Body of pancreas (tissue), 4 donors: ENCODE results near the gene GJB4. TPM values are rescaled to one million over a fixed set of nuclear protein-coding genes. Genes with fewer than 3 reads are reported as not detected.

Experiments used
- ATAC-seq: fragments of 150-250 bp; one replicate; pipeline ENCODE4 v1.9.1; 2016
- DNase-seq, 4 donors: peaks; one replicate each; pipeline ENCODE4 v3.0.0-alpha.2; 2019
- H3K27ac ChIP-seq, 4 donors: fragments of 200-600 bp; sonication (generic); 1 replicate in 3 of 4; 2 replicates in 1 of 4; pipeline versions ENCODE4 v1.5.1 to v1.6.1; 2016 to 2019; ENCODE audit warnings: mild to moderate bottlenecking in 1 of 4, mixed read lengths in 1 of 4, moderate library complexity in 1 of 4
- H3K27me3 ChIP-seq, 2 donors: fragments of 200-600 bp; sonication (generic); one replicate each; pipeline ENCODE4 v1.6.0; 2016; ENCODE audit warnings: mild to moderate bottlenecking in 1 of 2
- H3K36me3 ChIP-seq, 2 donors: fragments of 200-600 bp; sonication (generic); replicated peaks in 1 of 2; 2 replicates each; pipeline ENCODE4 v1.5.1; 2016; ENCODE audit warnings: low read depth in 2 of 2; ENCODE audit not compliant: insufficient read depth in 1 of 2
- H3K4me1 ChIP-seq: fragments of 200-600 bp; sonication (generic); one replicate; pipeline ENCODE4 v1.6.0; 2016
- H3K4me3 ChIP-seq, 2 donors: fragments of 200-600 bp; sonication (generic); 1 replicate in 1 of 2; 2 replicates in 1 of 2; pipeline ENCODE4 v1.5.1; 2016 to 2019
- H3K9me3 ChIP-seq, 3 donors: fragments of 200-600 bp; sonication (generic); 1 replicate in 2 of 3; 2 replicates in 1 of 3; pipeline ENCODE4 v1.5.1; 2016
- POLR2A ChIP-seq, 3 donors: fragments of 450-650 bp; IDR thresholded peaks; one replicate each; pipeline ENCODE4 v1.6.1; 2016; ENCODE audit warnings: antibody characterized with exemption in 3 of 3, mild to moderate bottlenecking in 2 of 3
- WGBS, 2 donors: methylation state at CpG; one replicate each; pipeline ENCODE4 v1.1.5; 2017; 5-methylcytosine and 5-hydroxymethylcytosine counted together
- intact Hi-C: fragments of 100-400 bp; cut with DNase I; formaldehyde crosslinking; loops from one replicate; pipeline ENCODE4 v1.15.1; 2023
- total RNA-seq, 2 donors: library from RNA; depleted of rRNA; stranded (reverse); fragments of >200 nt; gene quantifications; one replicate each; pipeline ENCODE4 v1.1.0, GENCODE V29; 2016
- TF ChIP-seq, protein P1 (sequence below), 7 experiments: fragments of 450-650 bp in 4 of 7; fragments of 200-600 bp in 3 of 7; sonication (generic) in 3 of 7; IDR thresholded peaks; one replicate each; pipeline ENCODE4 v1.5.1; 2016 to 2019; ENCODE audit warnings: antibody characterized with exemption in 7 of 7

Gene GJB4
- total RNA-seq, 2 donors from 2014 or later = not detected

- WGBS, 2 donors = 48 to 54% methylated on average over 7 to 9 of the region's 9 CpGs
- intact Hi-C loops = no loop called here
Observed at GRCh38 chr1:34787461-34788420, 28.2 kb downstream of the GJB4 start.

GRCh38 chr1:34790985-34791384 lies 31.4 kb downstream of the GJB4 start:
- DNase-seq = no peak
- WGBS, 2 donors = 72 to 79% methylated on average over 6 of the region's 6 CpGs
- no peak for TF ChIP-seq POLR2A (IDR thresholded peaks at IDR 0.05)
- TF ChIP-seq, protein P1, sequence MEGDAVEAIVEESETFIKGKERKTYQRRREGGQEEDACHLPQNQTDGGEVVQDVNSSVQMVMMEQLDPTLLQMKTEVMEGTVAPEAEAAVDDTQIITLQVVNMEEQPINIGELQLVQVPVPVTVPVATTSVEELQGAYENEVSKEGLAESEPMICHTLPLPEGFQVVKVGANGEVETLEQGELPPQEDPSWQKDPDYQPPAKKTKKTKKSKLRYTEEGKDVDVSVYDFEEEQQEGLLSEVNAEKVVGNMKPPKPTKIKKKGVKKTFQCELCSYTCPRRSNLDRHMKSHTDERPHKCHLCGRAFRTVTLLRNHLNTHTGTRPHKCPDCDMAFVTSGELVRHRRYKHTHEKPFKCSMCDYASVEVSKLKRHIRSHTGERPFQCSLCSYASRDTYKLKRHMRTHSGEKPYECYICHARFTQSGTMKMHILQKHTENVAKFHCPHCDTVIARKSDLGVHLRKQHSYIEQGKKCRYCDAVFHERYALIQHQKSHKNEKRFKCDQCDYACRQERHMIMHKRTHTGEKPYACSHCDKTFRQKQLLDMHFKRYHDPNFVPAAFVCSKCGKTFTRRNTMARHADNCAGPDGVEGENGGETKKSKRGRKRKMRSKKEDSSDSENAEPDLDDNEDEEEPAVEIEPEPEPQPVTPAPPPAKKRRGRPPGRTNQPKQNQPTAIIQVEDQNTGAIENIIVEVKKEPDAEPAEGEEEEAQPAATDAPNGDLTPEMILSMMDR (IDR thresholded peaks at IDR 0.05) = no peak
- Histone ChIP-seq H3K9me3 (no peaks in the 10 kb centered on the region), H3K36me3 (no peaks in the 10 kb centered on the region), H3K27me3 (no peaks in the 10 kb centered on the region), H3K4me3 (no peak overlapping the region), H3K27ac (no peak overlapping the region), H3K4me1 (peaks cover 11% of the 10 kb centered on the region)
- intact Hi-C loops = no loop called here
- no peak for ATAC-seq

More at GRCh38 chr1:34787461-34788420, 28.2 kb downstream of the GJB4 start:
- Histone ChIP-seq H3K9me3 (no peaks in the 10 kb centered on the region), H3K27ac (no peak overlapping the region), H3K27me3 (no peaks in the 10 kb centered on the region), H3K4me1 (peaks cover 7% of the 10 kb centered on the region), H3K36me3 (no peaks in the 10 kb centered on the region), H3K4me3 (no peak overlapping the region)
- ATAC-seq = no peak
- TF ChIP-seq, protein P1 (IDR thresholded peaks at IDR 0.05) = peak in 1 of 7 experiments; percentile 12
- no peak for TF ChIP-seq POLR2A (IDR thresholded peaks at IDR 0.05)
- DNase-seq = no peak

- Histone ChIP-seq H3K9me3 (no peaks in the 10 kb centered on the region), H3K27me3 (no peaks in the 10 kb centered on the region), H3K4me1 (peaks cover 11% of the 10 kb centered on the region), H3K36me3 (no peaks in the 10 kb centered on the region), H3K4me3 (no peak overlapping the region), H3K27ac (no peak overlapping the region)
- ATAC-seq (no peak), DNase-seq (no peak)
- TF ChIP-seq, protein P1 (IDR thresholded peaks at IDR 0.05) = no peak
- TF ChIP-seq POLR2A (IDR thresholded peaks at IDR 0.05) = no peak
- WGBS, 2 donors = 55 to 69% methylated on average over 10 of the region's 10 CpGs
- intact Hi-C loops = no loop called here
Observed at GRCh38 chr1:34792424-34792823, 32.9 kb downstream of the GJB4 start.

- no peak for DNase-seq
Observed at GRCh38 chr1:34792868-34793727, 33.6 kb downstream of the GJB4 start, which contains the start of gene GJA4. Gene GJA4 (plus strand): TSS chr1:34792999. CDS start chr1:34794214, 1,215 bp downstream.

More at GRCh38 chr1:34792868-34793727, 33.6 kb downstream of the GJB4 start, which contains the start of gene GJA4:
- Histone ChIP-seq H3K27ac (no peak within 1 kb of the TSS), H3K36me3 (no peaks in the 10 kb centered on the region), H3K27me3 (no peaks in the 10 kb centered on the region), H3K9me3 (no peaks in the 10 kb centered on the region), H3K4me1 (peaks cover 11% of the 10 kb centered on the region), H3K4me3 (no peak within 1 kb of the TSS)
- 14 to 93% methylated on average over 2 to 44 of the region's 45 CpGs for WGBS, 2 donors
- ATAC-seq = no peak
- intact Hi-C loops = no loop called here
- TF ChIP-seq, protein P1 (IDR thresholded peaks at IDR 0.05) = no peak
- TF ChIP-seq POLR2A (IDR thresholded peaks at IDR 0.05) = peak in 1 of 3 donors; percentile 11
